ENCODE results near the gene NDUFA9. TPM values are rescaled to one million over a fixed set of nuclear protein-coding genes. Genes with fewer than 3 reads are reported as not detected.

The NDUFA9 gene
- total RNA-seq, 6 donors from 2014 or later, result 9.4 to 74.3 (median 32.4) TPM

DNA sequence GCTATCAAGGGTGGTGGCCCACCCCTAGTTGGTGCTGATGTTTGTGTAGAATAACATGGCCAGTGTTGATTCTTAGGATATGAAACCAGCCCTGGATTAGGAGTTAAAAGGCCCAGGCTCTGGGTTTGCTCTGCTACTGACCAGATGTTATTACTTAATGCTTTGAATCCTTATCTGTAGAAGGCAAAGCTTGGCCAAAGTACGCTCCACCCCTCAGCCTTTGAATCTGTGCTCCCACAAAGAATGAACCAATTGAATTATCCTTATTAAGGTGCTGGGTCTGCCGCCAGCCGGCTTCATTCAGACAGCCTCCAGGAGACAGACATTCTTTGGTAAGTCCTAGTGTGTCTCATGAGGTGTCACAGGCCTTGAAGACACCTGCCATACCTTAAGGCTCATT lies 41.9 kb upstream of the NDUFA9 start:
- ATAC-seq (ENCODE audit: low FRiP score in 2 of 2) (no peak), DNase-seq (no peak)
- Histone ChIP-seq H3K4me3 (no peak overlapping the region), H3K36me3 (peaks cover 0 to 19% (median 17%) of the 10 kb centered on the region in 4 donors), H3K27ac (no peak overlapping the region), H3K27me3 (no peaks in the 10 kb centered on the region), H3K9me3 (no peaks in the 10 kb centered on the region), H3K4me1 (peaks cover 0 to 25% (median 12%) of the 10 kb centered on the region in 4 donors)
- 48 to 64% methylated on average over 2 to 3 of the region's 3 CpGs for WGBS, 2 donors
- TF ChIP-seq, protein P1, sequence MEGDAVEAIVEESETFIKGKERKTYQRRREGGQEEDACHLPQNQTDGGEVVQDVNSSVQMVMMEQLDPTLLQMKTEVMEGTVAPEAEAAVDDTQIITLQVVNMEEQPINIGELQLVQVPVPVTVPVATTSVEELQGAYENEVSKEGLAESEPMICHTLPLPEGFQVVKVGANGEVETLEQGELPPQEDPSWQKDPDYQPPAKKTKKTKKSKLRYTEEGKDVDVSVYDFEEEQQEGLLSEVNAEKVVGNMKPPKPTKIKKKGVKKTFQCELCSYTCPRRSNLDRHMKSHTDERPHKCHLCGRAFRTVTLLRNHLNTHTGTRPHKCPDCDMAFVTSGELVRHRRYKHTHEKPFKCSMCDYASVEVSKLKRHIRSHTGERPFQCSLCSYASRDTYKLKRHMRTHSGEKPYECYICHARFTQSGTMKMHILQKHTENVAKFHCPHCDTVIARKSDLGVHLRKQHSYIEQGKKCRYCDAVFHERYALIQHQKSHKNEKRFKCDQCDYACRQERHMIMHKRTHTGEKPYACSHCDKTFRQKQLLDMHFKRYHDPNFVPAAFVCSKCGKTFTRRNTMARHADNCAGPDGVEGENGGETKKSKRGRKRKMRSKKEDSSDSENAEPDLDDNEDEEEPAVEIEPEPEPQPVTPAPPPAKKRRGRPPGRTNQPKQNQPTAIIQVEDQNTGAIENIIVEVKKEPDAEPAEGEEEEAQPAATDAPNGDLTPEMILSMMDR (IDR thresholded peaks at IDR 0.05), result no peak
- no peak for TF ChIP-seq EP300 (IDR thresholded peaks at IDR 0.05)
- no peak for TF ChIP-seq POLR2AphosphoS5 (IDR thresholded peaks at IDR 0.05)
- no peak for TF ChIP-seq POLR2A (IDR thresholded peaks at IDR 0.05)

DNA sequence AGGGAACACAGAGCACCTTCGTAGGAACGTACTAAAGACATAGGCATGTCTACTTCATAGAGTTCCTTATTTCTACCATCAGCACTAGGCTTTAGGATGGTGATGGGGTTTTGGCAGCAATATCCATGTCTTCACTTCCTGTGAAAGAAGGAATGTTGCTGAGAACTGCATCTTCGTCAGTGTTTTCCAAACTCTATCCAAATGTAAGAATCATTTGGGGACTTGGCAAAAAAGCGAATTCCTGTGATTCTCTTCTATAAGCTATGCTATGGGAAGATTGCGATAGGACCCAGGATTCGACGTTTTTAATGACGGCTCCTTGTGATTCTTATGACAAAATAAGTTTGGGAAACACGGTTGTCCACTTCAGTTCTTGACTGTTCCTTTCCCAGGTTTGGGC lies 39.8 kb upstream of the NDUFA9 start:
- no peaks in the 10 kb centered on the region for H3K9me3 ChIP-seq
- no peak for DNase-seq
- peaks cover 0 to 25% (median 12%) of the 10 kb centered on the region in 4 donors for H3K4me1 ChIP-seq
- H3K36me3 ChIP-seq, result peaks cover 12 to 39% (median 36%) of the 10 kb centered on the region in 4 donors
- ATAC-seq (ENCODE audit: low FRiP score in 2 of 2), result no peak
- TF ChIP-seq POLR2A (IDR thresholded peaks at IDR 0.05), result no peak
- TF ChIP-seq, protein P1 (IDR thresholded peaks at IDR 0.05), result no peak
- no peak for TF ChIP-seq EP300 (IDR thresholded peaks at IDR 0.05)
- TF ChIP-seq POLR2AphosphoS5 (IDR thresholded peaks at IDR 0.05), result no peak
- H3K4me3 ChIP-seq, result no peak overlapping the region
- no peak overlapping the region for H3K27ac ChIP-seq
- 84 to 89% methylated on average over 9 of the region's 9 CpGs for WGBS, 2 donors
- H3K27me3 ChIP-seq, result no peaks in the 10 kb centered on the region

DNA sequence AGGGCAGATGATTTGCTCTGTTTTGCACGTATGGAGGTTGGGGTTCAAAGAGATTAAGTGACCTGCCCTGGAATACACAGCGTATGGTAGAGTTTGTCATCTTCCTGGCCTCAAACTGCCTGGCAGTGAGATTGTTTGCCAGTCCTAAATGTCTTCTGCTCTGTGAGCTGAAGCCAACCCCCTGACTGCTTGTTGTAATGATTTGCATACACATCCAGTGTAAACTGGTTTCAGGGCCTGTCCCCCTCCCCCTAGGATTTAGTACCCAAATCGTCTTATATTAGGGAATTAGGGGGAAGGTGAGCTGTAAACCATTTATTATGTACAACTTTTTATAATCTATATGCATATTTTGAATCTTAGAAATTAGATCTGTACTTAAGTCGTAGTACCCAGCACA lies 38.4 kb upstream of the NDUFA9 start:
- no peak overlapping the region for H3K27ac ChIP-seq
- 78 to 85% methylated on average over 4 of the region's 4 CpGs for WGBS, 2 donors
- ATAC-seq (ENCODE audit: low FRiP score in 2 of 2) (no peak), DNase-seq (no peak)
- no peaks in the 10 kb centered on the region for H3K9me3 ChIP-seq
- peaks cover 0 to 21% (median 10%) of the 10 kb centered on the region in 4 donors for H3K4me1 ChIP-seq
- no peak overlapping the region for H3K4me3 ChIP-seq
- H3K36me3 ChIP-seq, result peaks cover 15 to 53% (median 39%) of the 10 kb centered on the region in 4 donors
- H3K27me3 ChIP-seq, result no peaks in the 10 kb centered on the region
- TF ChIP-seq POLR2A (IDR thresholded peaks at IDR 0.05) (no peak), POLR2AphosphoS5 (IDR thresholded peaks at IDR 0.05) (no peak), EP300 (IDR thresholded peaks at IDR 0.05) (no peak)
- TF ChIP-seq, protein P1 (IDR thresholded peaks at IDR 0.05), result no peak

DNA sequence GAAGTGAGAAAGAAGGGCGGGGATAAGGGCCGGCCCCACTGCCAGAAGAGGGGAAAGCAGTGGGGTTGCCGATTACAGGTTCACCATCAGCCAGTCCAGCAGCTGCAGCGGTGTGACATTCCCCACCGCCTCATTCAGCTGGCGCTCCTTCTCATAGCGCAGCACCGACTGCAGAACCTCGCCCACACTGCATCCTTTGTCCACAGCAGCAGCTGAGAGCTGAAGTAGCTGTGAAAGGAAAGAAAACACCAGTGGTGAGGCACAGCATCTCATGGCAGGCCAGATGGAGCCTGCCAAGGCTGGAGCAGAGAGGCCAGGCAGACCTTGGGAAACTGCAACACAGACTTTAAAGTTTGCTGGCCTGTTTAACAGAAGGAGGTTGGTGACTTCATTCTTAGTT lies 33.2 kb upstream of the NDUFA9 start:
- Histone ChIP-seq H3K9me3 (no peaks in the 10 kb centered on the region), H3K27ac (no peak overlapping the region), H3K4me3 (no peak overlapping the region), H3K4me1 (no peaks in the 10 kb centered on the region), H3K36me3 (peaks cover 15 to 53% (median 35%) of the 10 kb centered on the region in 4 donors), H3K27me3 (no peaks in the 10 kb centered on the region)
- ATAC-seq (ENCODE audit: low FRiP score in 2 of 2) (no peak), DNase-seq (no peak)
- 76 to 85% methylated on average over 9 of the region's 9 CpGs for WGBS, 2 donors
- no peak for TF ChIP-seq POLR2AphosphoS5 (IDR thresholded peaks at IDR 0.05)
- TF ChIP-seq, protein P1 (IDR thresholded peaks at IDR 0.05), result no peak
- TF ChIP-seq EP300 (IDR thresholded peaks at IDR 0.05), result no peak
- no peak for TF ChIP-seq POLR2A (IDR thresholded peaks at IDR 0.05)

DNA sequence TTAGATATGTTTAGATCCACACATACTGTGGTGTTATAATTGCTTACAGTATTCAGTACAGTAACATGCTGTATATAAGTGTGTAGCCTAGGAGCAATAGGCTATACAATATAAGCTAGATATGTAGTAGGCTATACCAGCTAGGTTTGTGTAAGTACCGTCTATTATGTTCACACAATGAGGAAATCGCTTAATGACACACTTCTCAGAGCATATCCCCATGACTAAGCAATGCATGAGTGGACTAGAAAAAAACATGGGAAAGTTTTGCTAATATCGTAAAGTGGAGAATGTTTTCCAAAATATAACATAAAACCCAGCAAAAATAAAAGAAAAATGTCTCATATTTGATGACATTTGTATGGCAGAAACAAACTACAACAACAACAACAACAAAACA lies 27.4 kb upstream of the NDUFA9 start:
- no peaks in the 10 kb centered on the region for H3K36me3 ChIP-seq
- TF ChIP-seq POLR2AphosphoS5 (IDR thresholded peaks at IDR 0.05), result no peak
- TF ChIP-seq POLR2A (IDR thresholded peaks at IDR 0.05), result no peak
- TF ChIP-seq, protein P1 (IDR thresholded peaks at IDR 0.05), result no peak
- TF ChIP-seq EP300 (IDR thresholded peaks at IDR 0.05), result no peak
- H3K4me1 ChIP-seq, result no peaks in the 10 kb centered on the region
- H3K9me3 ChIP-seq, result no peaks in the 10 kb centered on the region
- 91 to 95% methylated on average over 3 of the region's 3 CpGs for WGBS, 2 donors
- ATAC-seq (ENCODE audit: low FRiP score in 2 of 2) (no peak), DNase-seq (no peak)
- H3K27me3 ChIP-seq, result no peaks in the 10 kb centered on the region
- H3K4me3 ChIP-seq, result no peak overlapping the region
- no peak overlapping the region for H3K27ac ChIP-seq

Measured in upper lobe of left lung (tissue), 6 donors.